OCI-LY1 (cell line): ENCODE data around the gene BTBD2.

Experiments
- CTCF ChIP-seq: fragments of 200-600 bp; sonication (generic), shearing (Covaris generic); IDR thresholded peaks from 2 replicates; pipeline ENCODE4 v1.5.1; 2017; ENCODE audit warnings: mild to moderate bottlenecking, antibody characterized with exemption, low read length, moderate library complexity, mixed read lengths
- EZH2 ChIP-seq: fragments of 200-600 bp; sonication (generic), shearing (Covaris generic); IDR thresholded peaks from 2 replicates; pipeline ENCODE4 v1.8.0; 2017; ENCODE audit warnings: borderline replicate concordance, mixed run types, mild to moderate bottlenecking, antibody characterized with exemption, low read length, moderate library complexity, mixed read lengths

DNA sequence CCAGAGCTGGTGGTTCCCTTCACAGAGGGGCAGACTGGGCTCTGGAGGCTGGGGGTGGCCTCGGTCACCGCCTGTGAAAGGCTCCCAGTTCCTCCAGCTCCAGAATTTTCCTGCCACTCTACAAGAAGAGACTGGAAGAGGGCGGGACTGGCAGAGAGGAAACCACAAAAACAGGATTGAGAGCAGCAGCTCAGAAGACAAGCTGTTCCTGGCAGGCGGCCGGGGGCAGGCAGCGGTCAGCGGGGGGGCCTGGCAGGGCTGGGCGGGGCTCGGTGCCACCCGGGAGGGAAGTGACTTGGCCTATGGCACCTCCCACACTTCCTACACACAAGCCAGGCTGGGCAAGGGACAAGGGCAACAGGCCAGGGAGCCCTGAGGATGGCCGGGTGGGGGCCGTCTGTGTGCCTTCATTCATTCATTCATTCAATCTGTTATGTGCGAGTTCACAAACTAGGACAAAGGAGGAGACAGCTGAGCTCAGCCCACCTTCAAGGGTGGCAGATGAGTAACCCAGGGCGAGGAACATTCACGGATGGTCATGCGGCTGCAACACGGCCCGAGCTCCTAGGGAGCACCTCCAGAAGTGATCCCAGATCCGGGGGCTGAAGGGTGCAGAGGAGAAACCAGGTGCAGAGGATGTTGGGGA, 16.9 kb upstream of the BTBD2 start:
- TF ChIP-seq CTCF (no peak), EZH2 (no peak)
